Cardiac septum (tissue), 1 donor: ENCODE results near the gene ASRGL1. TPM values are rescaled to one million over a fixed set of nuclear protein-coding genes. Genes with fewer than 3 reads are reported as not detected.

Source experiments
- DNase-seq: peaks from one replicate; pipeline ENCODE4 v3.0.0-alpha.2; 2020; ENCODE audit warnings: low spot score
- intact Hi-C: fragments of 100-400 bp; cut with DNase I; formaldehyde crosslinking; loops from one replicate; pipeline ENCODE4 v1.14.0; 2022
- total RNA-seq: library from RNA; stranded (reverse); fragmentation: NEBNext Ultra II Directional; extraction: Animal tissue kit (Norgen Biotek cat#: 25700); gene quantifications from one replicate; pipeline ENCODE4 v1.2.1, GENCODE V29; 2021
- donor health status: DM: no; HTN: no; CAD: no.

ASRGL1 gene
- total RNA-seq, 1 donor from 2014 or later, result 9.2 TPM

GRCh38 chr11:62390237-62390636, 53.0 kb downstream of the ASRGL1 start:
- no peak for DNase-seq
- intact Hi-C loops, result no loop called here

- intact Hi-C loops, result no loop called here
- DNase-seq, result no peak
Measured at GRCh38 chr11:62390722-62391121, 53.5 kb downstream of the ASRGL1 start.

GRCh38 chr11:62391642-62392425, 54.6 kb downstream of the ASRGL1 start:
- intact Hi-C loops, result no loop called here
- no peak for DNase-seq

- intact Hi-C loops, result no loop called here
- DNase-seq, result no peak
Measured at GRCh38 chr11:62392506-62392905, 55.3 kb downstream of the ASRGL1 start.

- intact Hi-C loops, result no loop called here
- DNase-seq, result no peak
Measured at GRCh38 chr11:62393061-62393611, 55.9 kb downstream of the ASRGL1 start.

GRCh38 chr11:62393735-62394134, 56.5 kb downstream of the ASRGL1 start:
- intact Hi-C loops, result no loop called here
- DNase-seq, result no peak

- DNase-seq, result peak; percentile 85
- intact Hi-C loops, result loop anchor here (5.0 kb wide), 3 partner anchors 107 to 467 kb away; no protein-coding TSS in a partner anchor
Measured at GRCh38 chr11:62394825-62395538, 57.7 kb downstream of the ASRGL1 start.

GRCh38 chr11:62395885-62396551, 58.8 kb downstream of the ASRGL1 start:
- intact Hi-C loops, result loop anchor here (5.0 kb wide), 3 partner anchors 106 to 466 kb away; no protein-coding TSS in a partner anchor
- DNase-seq, result no peak

GRCh38 chr11:62398011-62398994, 61.1 kb downstream of the ASRGL1 start:
- intact Hi-C loops, result loop anchor here (2.0 to 5.0 kb wide), 4 partner anchors 104 to 464 kb away; no protein-coding TSS in a partner anchor
- no peak for DNase-seq

- intact Hi-C loops, result loop anchor here (2.0 to 5.0 kb wide), 4 partner anchors 103 to 463 kb away; no protein-coding TSS in a partner anchor
Measured at GRCh38 chr11:62399172-62399877, 62.1 kb downstream of the ASRGL1 start.

GRCh38 chr11:62399878-62400266, 62.6 kb downstream of the ASRGL1 start:
- intact Hi-C loops, result loop anchor here (2.0 to 5.0 kb wide), 4 partner anchors 102 to 462 kb away; no protein-coding TSS in a partner anchor
- no peak for DNase-seq

More at GRCh38 chr11:62399172-62399877, 62.1 kb downstream of the ASRGL1 start:
- no peak for DNase-seq

- intact Hi-C loops, result no loop called here
- no peak for DNase-seq
Measured at GRCh38 chr11:62400281-62400680, 63.0 kb downstream of the ASRGL1 start.

- peak; percentile 87 for DNase-seq
- intact Hi-C loops, result no loop called here
Measured at GRCh38 chr11:62400760-62401159, 63.5 kb downstream of the ASRGL1 start.

GRCh38 chr11:62401356-62401755, 64.1 kb downstream of the ASRGL1 start:
- no peak for DNase-seq
- intact Hi-C loops, result no loop called here

- intact Hi-C loops, result no loop called here
- DNase-seq, result peak; percentile 43
Measured at GRCh38 chr11:62401811-62402210, 64.6 kb downstream of the ASRGL1 start.

- intact Hi-C loops, result no loop called here
- no peak for DNase-seq
Measured at GRCh38 chr11:62402226-62402959, 65.1 kb downstream of the ASRGL1 start.

- intact Hi-C loops, result no loop called here
- no peak for DNase-seq
Measured at GRCh38 chr11:62402960-62403730, 65.9 kb downstream of the ASRGL1 start.
